Sciatic nerve (tissue), 2 donors: ENCODE measurements around the gene RHO. TPM values are rescaled to one million over a fixed set of nuclear protein-coding genes. Genes with fewer than 3 reads are reported as not detected.

ENCODE experiments used
- ATAC-seq: fragments of 200-7000 bp; cut with Tn5 transposase; one replicate; pipeline ENCODE4 v1.9.1; 2020; ENCODE audit warnings: mild to moderate bottlenecking, moderate library complexity
- DNase-seq: peaks from one replicate; pipeline ENCODE4 v3.0.0-alpha.2; 2020; ENCODE audit warnings: low spot score
- intact Hi-C: fragments of 100-400 bp; cut with DNase I; formaldehyde crosslinking; loops from one replicate; pipeline ENCODE4 v1.14.2; 2022
- total RNA-seq: library from RNA; stranded (reverse); fragmentation: NEBNext Ultra II Directional; extraction: Animal tissue kit (Norgen Biotek cat#: 25700); gene quantifications from one replicate; pipeline ENCODE4 v1.2.1, GENCODE V29; 2021
- donor health status: DM: no; HTN: no; CAD: no.
- donor health status: DM: no; HTN: no; CAD: no.

The RHO gene
- total RNA-seq, 1 donor from 2014 or later, result not detected

GRCh38 chr3:129567176-129567705 lies 38.8 kb downstream of the RHO start:
- ATAC-seq (peak; percentile 16), DNase-seq (no peak)
- intact Hi-C loops, result no loop called here

DNA sequence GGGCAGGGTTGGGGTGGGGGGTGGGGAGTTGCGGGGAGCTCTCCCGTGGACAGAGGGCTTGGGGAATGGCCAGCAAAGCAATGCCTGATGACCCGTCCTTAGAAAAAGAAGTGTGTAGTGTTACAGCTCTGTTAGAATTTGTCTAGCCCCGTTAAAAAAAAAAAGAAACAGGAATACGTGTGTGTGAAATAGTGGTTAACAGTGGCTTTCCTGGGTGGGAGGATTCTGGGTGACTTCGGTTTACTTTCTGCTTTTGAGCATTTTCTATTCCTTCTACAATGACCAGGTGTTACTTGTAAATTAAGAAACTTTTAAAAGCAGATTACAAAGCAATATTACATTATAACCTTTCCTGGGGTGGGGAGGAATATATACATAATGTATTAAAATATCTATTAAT lies 39.5 kb downstream of the RHO start:
- intact Hi-C loops, result no loop called here

GRCh38 chr3:129569856-129570255 lies 41.4 kb downstream of the RHO start:
- intact Hi-C loops, result no loop called here
- no peak for DNase-seq
- ATAC-seq, result no peak

More for the DNA sequence above, 39.5 kb downstream of the RHO start:
- ATAC-seq (no peak), DNase-seq (no peak)

DNA sequence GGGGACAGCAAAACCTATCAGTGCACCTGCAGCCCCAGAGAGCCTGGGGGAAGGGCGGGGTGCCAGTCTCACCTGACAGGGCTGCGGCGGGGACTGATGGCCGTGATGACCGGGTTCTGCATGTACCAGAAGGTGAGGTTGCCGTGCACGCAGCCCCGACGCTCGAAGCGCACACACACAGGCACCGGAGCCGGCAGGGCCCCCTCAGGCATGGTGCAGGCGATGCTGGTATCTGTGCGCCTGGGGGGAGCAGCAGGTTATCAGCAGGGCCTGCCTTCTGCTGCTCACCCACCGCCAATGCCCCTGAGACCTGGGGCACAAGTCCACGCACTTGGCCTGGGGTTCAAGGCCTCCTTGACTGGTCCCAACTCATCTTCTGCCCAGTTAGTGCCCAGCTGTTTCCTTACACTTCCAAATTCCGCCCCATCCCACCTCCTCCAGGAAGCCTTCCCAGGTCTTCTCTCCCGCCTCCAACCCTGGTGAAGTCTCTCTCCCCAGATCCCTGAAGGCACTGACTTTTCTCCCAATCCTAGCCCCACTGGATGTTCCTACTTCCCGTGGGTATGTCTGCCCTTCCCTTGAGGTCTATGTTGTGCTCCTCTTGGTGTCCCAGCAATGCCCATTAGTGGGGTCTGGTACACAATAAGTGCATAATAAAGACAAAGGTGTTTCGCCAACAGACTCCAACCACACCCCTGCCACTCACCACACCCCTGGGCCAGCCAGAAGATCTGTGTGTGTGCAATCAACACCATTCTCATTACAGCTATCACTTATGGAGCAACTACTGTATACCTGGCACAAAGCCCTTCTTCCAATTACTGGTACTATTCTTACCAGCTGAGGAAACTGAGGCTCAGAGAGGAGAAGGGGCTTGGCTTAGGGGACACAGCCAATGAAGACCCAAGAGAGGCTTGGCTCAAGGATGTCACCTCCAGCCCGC lies 43.4 kb downstream of the RHO start:
- no peak for ATAC-seq
- intact Hi-C loops, result no loop called here
- DNase-seq, result no peak

DNA sequence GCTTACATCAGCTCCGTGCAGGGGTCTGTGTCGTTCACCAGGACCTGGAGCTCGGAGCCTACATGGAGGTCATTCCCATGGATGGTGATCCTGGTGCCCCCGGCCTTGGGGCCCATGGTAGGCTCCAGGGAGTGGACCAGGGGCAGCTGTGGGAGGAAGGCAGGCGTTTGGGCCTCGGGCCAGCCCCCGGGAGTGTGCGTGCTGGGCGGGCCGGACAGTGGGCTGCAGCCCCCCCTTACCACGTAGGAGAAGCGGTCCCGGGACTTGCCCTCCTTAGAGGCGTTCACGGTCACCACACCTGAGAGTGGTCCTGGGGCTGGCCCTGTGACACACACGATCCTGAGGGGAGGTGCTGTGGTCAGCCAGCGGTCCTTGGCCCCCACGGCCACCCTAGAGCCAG lies 44.2 kb downstream of the RHO start:
- ATAC-seq (no peak), DNase-seq (no peak)
- intact Hi-C loops, result no loop called here

- ATAC-seq, result no peak
- intact Hi-C loops, result no loop called here
- no peak for DNase-seq
Observed at GRCh38 chr3:129573493-129573892, 45.1 kb downstream of the RHO start.

DNA sequence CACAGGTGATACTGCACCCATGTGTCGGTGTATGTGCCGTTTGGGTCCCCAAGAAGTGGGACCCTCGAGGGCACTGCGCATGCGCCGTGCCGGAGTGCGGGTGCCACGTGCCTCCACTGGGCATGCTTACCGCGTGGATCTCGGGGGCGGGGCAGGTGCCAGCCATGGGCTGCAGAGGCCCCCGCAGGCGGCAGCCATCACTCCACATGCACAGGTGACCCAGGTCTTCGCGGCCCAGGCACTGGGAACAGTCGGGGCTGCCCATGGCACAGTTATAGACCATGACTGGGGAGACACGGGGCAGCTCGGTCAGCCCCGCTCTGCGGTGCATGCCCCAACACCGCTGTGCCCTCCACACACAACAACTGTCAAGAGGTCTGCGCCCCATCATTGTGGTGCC lies 45.8 kb downstream of the RHO start:
- intact Hi-C loops, result no loop called here
- ATAC-seq, result no peak
- no peak for DNase-seq

- DNase-seq, result no peak
- ATAC-seq, result no peak
- intact Hi-C loops, result no loop called here
Observed at GRCh38 chr3:129575233-129575996, 47.0 kb downstream of the RHO start.

DNA sequence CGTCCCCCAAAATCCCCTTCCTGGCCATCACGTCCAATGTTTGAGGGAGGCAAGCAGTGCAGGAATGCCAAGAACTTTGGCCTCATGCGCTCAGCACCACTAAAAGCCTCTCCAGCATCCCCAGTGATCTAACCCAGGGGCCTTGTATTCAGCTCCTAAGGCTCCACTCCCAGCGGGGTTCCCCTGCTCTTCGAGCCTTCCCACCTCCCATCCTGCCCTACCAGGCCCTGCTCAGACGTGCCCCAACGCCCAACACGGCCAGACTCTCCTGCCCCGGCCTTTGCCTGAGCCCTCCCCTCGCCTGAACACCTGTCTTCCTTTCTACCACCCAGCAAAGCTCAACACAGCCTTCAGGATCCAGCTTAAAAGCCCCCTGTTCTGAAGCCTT lies 47.6 kb downstream of the RHO start:
- no peak for ATAC-seq
- intact Hi-C loops, result no loop called here
- no peak for DNase-seq

DNA sequence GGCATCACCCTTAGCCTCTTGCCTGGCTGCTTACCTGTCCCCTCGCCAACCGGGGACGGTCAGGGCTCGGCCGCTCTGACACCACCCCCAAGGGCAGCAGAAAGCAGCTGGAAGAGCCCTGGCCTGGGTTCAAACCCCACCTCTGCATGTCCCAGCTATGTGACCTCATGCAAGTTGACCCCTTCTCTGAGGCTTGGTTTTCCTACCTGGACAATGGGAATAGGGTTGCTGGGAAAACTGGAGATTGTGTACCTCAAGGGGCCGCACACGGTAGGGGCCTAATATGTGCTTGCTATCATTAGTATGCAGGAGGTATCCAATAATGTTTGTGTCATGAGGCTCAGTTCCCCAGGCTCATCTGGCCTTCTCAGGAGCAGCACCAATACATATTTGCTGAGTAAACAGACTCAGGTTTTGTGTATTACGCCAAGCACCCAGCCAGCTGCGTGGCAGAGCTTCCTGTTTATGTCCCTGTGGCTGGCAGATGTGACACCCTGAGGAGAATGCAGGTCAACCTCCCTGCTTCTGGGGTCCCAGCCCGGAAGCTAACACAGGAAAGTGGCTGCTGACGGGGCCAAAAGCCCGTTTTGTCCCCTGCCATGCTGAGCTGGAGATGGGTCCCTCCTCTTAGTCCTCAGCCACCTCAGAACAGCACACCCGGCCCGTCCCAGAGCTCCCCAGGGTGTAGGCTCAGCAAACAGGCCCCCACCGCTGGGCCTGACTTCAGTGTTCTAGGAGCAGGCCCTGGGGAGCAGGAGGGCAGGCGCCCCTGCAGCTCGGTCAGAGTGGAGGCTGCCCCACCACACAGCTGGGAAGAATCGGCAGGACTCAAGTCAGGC lies 48.3 kb downstream of the RHO start:
- ATAC-seq (peak; percentile 62), DNase-seq (no peak)
- intact Hi-C loops, result no loop called here

DNA sequence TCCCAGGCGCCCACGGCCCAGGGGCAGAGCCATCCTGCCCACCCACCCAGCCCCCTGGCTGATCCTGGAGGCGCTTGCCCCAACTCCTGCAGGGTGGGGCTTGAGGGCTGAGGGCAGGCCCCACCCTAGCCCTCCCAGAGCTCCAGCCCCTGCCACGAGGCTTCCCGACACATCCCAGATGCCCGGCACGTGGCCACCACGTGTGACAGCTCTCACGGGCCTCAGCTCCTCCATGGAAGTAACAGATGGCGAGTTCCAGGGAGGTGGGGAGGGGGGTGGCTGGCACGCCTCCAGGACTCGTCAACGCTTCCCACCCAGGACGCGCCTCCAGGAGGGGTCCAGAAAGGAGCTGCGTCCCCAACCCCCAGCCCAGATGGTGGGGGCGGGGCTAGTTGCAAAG lies 48.9 kb downstream of the RHO start:
- intact Hi-C loops, result no loop called here
- peak; percentile 79 for ATAC-seq
- peak; percentile 82 for DNase-seq

DNA sequence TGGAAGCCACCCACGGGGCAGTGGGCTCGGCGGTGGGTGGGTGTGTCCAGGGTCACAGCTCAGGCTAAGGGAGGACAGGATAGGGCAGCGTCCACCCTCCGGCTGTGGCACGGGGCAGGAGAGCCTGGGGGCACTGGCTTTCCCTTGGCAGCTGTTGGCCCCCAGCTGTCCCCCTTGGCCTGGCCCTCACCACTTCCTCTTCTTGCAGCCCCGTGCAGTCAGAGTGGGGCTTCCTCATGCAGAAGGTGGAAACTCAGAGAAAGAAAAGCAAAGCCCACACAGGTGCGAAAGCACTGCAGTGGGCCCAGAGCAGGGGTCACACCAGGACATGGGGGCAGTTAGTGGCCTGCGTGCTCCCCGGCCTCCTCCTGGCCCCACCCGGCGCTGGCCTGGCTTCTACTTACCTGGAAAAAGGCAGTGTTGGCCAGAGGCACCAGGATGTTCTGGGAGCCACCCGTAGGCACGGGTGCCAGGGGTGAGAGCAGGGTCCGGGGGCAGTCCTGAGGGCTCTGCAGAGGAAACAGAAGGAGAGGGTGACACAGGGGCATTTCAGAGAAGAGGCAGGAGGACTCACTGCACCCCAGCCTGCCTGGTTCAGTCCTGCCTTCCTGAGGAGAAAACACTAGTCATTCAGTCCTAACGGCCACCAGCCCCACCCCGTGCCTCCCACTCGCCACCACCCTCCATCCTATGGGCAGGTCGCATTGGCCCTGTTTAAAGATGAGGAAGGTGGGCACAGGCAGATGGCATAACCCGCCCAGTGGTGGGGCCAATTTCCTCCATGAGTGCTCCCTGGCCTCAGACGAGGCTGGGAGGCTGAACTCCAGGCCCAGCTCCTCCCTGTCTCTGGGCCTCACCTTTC lies 49.7 kb downstream of the RHO start:
- intact Hi-C loops, result no loop called here
- ATAC-seq (peak; percentile 61), DNase-seq (no peak)

DNA sequence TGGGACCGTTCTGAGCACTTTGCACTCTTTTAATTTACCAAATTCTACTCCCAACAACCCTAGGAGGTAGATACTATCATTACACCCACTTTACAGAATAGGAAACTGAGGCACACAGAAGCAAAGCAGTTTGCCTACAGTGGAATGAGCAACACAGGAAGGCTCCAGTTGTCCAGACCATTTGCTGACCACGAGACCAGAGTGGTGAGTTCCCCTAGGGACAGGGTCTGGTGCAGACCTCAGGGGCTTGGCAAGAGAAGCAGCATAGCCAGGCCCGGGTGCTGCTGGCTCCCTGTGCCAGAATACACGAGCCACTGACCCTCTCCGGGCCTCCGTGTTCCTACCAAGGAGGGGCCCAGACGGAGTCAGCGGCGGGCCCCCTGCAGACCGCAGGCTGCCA lies 51.6 kb downstream of the RHO start:
- intact Hi-C loops, result no loop called here
- DNase-seq (no peak), ATAC-seq (no peak)

DNA sequence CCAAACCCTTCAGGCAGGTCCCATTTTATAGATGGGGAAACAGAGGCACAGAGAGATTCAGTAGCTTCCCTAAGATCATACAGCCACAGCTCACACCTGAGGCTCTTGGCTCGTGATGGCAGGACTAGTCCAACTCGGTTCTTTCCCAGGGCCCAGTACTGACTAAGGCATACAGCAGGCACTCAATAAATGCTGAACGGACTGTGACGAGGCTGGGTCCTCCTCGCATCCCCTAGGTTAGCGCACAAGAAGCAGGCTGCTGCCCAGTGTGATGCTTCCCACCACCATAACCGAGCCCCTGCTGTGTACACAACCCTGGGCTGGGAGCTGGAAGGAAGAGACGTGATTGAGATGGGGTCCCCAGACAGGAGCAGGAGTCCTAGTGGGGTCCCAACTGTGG lies 53.2 kb downstream of the RHO start:
- intact Hi-C loops, result no loop called here
- no peak for DNase-seq
- ATAC-seq, result no peak

DNA sequence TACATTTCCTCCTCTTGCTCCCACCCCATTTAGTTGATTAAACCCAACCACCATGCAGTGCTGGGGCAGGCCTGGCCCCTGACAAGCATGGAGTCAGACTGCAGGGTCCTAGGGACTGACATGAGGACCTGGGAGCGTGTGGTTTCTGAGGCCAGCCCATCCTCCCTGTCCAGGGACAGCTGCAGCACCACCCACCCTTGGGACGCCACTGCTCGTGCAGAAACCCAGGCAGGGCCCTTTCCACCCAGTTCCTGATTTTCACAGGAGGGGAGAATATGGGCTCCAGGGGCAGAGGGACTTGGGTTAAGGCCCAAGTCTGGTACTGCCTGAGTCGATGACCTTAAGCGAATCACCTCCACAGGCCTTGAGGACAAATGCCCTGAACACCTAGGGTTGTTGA lies 54.4 kb downstream of the RHO start:
- DNase-seq, result no peak
- intact Hi-C loops, result no loop called here
- no peak for ATAC-seq

- DNase-seq (no peak), ATAC-seq (no peak)
- intact Hi-C loops, result no loop called here
Observed at GRCh38 chr3:129583289-129583688, 54.9 kb downstream of the RHO start.

GRCh38 chr3:129584631-129585030 lies 56.2 kb downstream of the RHO start:
- intact Hi-C loops, result no loop called here
- ATAC-seq (no peak), DNase-seq (no peak)
